ENCODE data around the gene PDE3B.
"Not testable (repeated sequence)": the region's sequence is repeated elsewhere in the genome, so short reads cannot be mapped to it uniquely, and the experiment has no call there.

GRCh38 chr11:14778460-14778859, 134.9 kb downstream of the PDE3B start:
- TF ChIP-seq, protein P1, sequence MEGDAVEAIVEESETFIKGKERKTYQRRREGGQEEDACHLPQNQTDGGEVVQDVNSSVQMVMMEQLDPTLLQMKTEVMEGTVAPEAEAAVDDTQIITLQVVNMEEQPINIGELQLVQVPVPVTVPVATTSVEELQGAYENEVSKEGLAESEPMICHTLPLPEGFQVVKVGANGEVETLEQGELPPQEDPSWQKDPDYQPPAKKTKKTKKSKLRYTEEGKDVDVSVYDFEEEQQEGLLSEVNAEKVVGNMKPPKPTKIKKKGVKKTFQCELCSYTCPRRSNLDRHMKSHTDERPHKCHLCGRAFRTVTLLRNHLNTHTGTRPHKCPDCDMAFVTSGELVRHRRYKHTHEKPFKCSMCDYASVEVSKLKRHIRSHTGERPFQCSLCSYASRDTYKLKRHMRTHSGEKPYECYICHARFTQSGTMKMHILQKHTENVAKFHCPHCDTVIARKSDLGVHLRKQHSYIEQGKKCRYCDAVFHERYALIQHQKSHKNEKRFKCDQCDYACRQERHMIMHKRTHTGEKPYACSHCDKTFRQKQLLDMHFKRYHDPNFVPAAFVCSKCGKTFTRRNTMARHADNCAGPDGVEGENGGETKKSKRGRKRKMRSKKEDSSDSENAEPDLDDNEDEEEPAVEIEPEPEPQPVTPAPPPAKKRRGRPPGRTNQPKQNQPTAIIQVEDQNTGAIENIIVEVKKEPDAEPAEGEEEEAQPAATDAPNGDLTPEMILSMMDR (IDR thresholded peaks at IDR 0.05 in 8 of 11, conservative IDR thresholded peaks at IDR 0.05 in 3 of 11), result not testable (repeated sequence)
- not testable (repeated sequence) for TF ChIP-seq POLR2AphosphoS5 (IDR thresholded peaks at IDR 0.05)
